Measurements from ENCODE around the gene CYP3A7. TPM values are rescaled to one million over a fixed set of nuclear protein-coding genes. Genes with fewer than 3 reads are reported as not detected.

Gene CYP3A7
- total and polyA plus RNA-seq, 2 of the 13 experiments (the other 11 are each of a cell fraction or from before 2014, with no cell fraction given) = 5.8 to 6.4 TPM

- TF ChIP-seq, protein P1, sequence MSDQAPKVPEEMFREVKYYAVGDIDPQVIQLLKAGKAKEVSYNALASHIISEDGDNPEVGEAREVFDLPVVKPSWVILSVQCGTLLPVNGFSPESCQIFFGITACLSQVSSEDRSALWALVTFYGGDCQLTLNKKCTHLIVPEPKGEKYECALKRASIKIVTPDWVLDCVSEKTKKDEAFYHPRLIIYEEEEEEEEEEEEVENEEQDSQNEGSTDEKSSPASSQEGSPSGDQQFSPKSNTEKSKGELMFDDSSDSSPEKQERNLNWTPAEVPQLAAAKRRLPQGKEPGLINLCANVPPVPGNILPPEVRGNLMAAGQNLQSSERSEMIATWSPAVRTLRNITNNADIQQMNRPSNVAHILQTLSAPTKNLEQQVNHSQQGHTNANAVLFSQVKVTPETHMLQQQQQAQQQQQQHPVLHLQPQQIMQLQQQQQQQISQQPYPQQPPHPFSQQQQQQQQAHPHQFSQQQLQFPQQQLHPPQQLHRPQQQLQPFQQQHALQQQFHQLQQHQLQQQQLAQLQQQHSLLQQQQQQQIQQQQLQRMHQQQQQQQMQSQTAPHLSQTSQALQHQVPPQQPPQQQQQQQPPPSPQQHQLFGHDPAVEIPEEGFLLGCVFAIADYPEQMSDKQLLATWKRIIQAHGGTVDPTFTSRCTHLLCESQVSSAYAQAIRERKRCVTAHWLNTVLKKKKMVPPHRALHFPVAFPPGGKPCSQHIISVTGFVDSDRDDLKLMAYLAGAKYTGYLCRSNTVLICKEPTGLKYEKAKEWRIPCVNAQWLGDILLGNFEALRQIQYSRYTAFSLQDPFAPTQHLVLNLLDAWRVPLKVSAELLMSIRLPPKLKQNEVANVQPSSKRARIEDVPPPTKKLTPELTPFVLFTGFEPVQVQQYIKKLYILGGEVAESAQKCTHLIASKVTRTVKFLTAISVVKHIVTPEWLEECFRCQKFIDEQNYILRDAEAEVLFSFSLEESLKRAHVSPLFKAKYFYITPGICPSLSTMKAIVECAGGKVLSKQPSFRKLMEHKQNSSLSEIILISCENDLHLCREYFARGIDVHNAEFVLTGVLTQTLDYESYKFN (CRISPR knock-in tag; conservative IDR thresholded peaks at IDR 0.05) = peak; percentile 96
- peak; percentile 61 for TF ChIP-seq ZFY (CRISPR knock-in tag; IDR thresholded peaks at IDR 0.05)
- no peak for TF ChIP-seq NFKB2 (CRISPR knock-in tag; IDR thresholded peaks at IDR 0.05; ENCODE audit: borderline replicate concordance)
- peak; percentile 22; the same call in 1 of the 2 replicates for TF ChIP-seq ZNF414 (CRISPR knock-in tag; IDR thresholded peaks at IDR 0.05)
- TF ChIP-seq SNAPC5 (CRISPR knock-in tag; IDR thresholded peaks at IDR 0.05; ENCODE audit: borderline replicate concordance) = 0 out of 2 replicates have a peak, but pooled peaks have one; percentile 61
- TF ChIP-seq ZNF512B (CRISPR knock-in tag; IDR thresholded peaks at IDR 0.05; ENCODE audit: borderline replicate concordance) = no peak
- no peak for TF ChIP-seq MXD3 (CRISPR knock-in tag; IDR thresholded peaks at IDR 0.05)
- TF ChIP-seq ZMAT3 (CRISPR knock-in tag; conservative IDR thresholded peaks at IDR 0.05) = no peak
- no peak for TF ChIP-seq CCAR2 (optimal IDR thresholded peaks at IDR 0.05; ENCODE audit: low read depth, low read length)
- TF ChIP-seq YY1 (IDR thresholded peaks at IDR 0.05; ENCODE audit: insufficient read depth, insufficient replicate concordance, low read depth, low read length) = peak; percentile 46
- TF ChIP-seq, protein P2, sequence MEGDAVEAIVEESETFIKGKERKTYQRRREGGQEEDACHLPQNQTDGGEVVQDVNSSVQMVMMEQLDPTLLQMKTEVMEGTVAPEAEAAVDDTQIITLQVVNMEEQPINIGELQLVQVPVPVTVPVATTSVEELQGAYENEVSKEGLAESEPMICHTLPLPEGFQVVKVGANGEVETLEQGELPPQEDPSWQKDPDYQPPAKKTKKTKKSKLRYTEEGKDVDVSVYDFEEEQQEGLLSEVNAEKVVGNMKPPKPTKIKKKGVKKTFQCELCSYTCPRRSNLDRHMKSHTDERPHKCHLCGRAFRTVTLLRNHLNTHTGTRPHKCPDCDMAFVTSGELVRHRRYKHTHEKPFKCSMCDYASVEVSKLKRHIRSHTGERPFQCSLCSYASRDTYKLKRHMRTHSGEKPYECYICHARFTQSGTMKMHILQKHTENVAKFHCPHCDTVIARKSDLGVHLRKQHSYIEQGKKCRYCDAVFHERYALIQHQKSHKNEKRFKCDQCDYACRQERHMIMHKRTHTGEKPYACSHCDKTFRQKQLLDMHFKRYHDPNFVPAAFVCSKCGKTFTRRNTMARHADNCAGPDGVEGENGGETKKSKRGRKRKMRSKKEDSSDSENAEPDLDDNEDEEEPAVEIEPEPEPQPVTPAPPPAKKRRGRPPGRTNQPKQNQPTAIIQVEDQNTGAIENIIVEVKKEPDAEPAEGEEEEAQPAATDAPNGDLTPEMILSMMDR (CRISPR knock-in tag; IDR thresholded peaks at IDR 0.05) = no peak
- no peak for TF ChIP-seq FOXK2 (IDR thresholded peaks at IDR 0.05)
- no peak for TF ChIP-seq CSRNP2 (CRISPR knock-in tag; conservative IDR thresholded peaks at IDR 0.05; ENCODE audit: low read depth)
- TF ChIP-seq BRD4 (CRISPR knock-in tag; IDR thresholded peaks at IDR 0.05) = peak; percentile 21; the same call in 1 of the 2 replicates
- TF ChIP-seq SSRP1 (CRISPR knock-in tag; IDR thresholded peaks at IDR 0.05) = no peak
- peak; percentile 65; the same call in 1 of the 2 replicates for TF ChIP-seq FOXO1 (CRISPR knock-in tag; IDR thresholded peaks at IDR 0.05)
Observed at GRCh38 chr7:99694201-99694911, 40.6 kb downstream of the CYP3A7 start (continued).
